Measurements from ENCODE around the gene SHBG.
"Not testable (repeated sequence)": the region's sequence is repeated elsewhere in the genome, so short reads cannot be mapped to it uniquely, and the experiment has no call there.

Gene SHBG

DNA sequence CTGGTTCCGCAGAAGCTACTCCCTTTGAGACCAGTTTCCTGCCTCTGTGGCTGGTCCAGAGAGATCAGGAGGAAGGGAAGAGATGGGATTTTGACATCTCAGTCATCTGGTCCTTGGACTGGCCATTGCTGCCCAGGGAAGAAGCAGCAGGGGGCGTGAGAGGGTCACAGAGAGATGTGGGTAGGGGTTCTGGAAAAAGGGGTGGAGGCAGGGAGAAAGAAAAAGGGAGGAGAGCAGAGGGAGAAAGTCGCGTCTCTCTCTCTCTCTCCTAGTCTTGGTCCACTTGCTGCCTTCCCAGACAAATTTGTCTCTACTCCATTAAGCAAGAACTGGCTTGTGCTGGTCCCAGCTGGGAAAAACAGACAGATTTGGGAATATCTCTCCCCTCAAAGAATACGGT is 4.4 kb downstream of the SHBG start:
- TF ChIP-seq CTCF (conservative IDR thresholded peaks at IDR 0.05; ENCODE audit: control insufficient read depth, insufficient read depth, low read depth, low read length), result peak; percentile 66
- no peak overlapping the region for H3K4me3 ChIP-seq (ENCODE audit: control insufficient read depth, low read depth, low read length)
- peak; percentile 49 for DNase-seq (ENCODE audit: low read depth)

DNA sequence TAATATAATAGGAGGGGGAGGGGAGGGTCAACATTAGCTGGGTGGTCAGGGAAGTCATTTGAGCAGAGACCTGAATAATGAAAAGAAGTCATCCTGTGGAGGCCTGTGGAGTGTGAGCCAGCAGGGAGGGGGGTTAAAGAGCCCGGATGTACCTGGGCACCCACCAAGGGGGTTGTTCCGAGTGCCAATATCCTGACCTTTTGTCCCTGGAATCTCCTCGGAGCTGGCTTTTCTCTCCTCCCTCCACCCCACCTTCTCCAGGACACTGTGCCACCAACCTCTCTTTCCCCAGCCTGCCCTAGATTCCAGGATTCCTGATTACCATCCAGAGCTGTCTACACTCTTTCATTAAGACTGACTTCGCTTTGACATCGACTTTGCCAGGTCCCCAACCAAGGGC is 6.2 kb downstream of the SHBG start:
- no peak for DNase-seq (ENCODE audit: low read depth)
- no peak for TF ChIP-seq CTCF (conservative IDR thresholded peaks at IDR 0.05; ENCODE audit: control insufficient read depth, insufficient read depth, low read depth, low read length)
- no peak overlapping the region for H3K4me3 ChIP-seq (ENCODE audit: control insufficient read depth, low read depth, low read length)

DNA sequence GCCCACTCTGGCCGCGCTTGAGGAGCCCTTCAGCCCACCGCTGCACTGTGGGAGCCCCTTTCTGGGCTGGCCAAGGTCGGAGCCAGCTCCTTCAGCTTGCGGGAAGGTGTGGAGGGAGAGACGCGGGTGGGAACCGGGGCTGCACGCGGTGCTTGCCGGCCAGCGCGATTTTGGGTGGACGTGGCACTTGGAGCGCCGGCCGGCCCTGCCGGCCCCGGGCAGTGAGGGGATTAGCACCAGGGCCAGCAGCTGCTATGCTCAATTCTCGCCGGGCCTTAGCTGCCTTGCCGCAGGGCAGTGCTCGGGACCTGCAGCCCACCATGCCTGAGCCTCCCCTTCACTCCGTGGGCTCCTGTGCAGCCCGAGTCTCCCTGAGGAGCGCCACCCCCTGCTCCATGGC is 10.8 kb downstream of the SHBG start:
- H3K4me3 ChIP-seq (ENCODE audit: control insufficient read depth, low read depth, low read length), result no peak overlapping the region
- TF ChIP-seq CTCF (conservative IDR thresholded peaks at IDR 0.05; ENCODE audit: control insufficient read depth, insufficient read depth, low read depth, low read length), result no peak

GRCh38 chr17:7641635-7642034 is 11.7 kb downstream of the SHBG start:
- not testable (repeated sequence) for DNase-seq (ENCODE audit: low read depth); H3K4me3 ChIP-seq (ENCODE audit: control insufficient read depth, low read depth, low read length)

More for the DNA sequence above, 10.8 kb downstream of the SHBG start:
- DNase-seq (ENCODE audit: low read depth), result no peak

DNA sequence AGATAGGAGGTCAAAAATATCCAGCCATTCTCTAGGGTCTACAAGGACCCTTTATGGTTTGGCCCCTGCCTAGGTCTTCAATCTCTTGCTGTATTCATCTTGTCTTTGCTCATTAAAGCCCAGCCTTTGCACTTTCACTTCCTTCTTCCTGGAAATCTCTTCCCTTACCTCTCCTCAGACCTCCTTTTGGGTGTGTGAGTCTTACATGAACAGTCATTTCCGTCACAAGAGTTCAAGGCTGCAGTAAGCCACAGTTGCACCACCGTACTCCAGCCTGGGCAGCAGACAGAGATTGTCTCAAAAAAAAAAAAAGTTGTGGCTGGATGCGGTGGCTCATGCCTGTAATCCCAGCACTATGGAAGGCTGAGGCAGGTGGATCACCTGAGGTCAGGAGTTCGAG is 14.8 kb downstream of the SHBG start:
- no peak overlapping the region for H3K4me3 ChIP-seq (ENCODE audit: control insufficient read depth, low read depth, low read length)
- TF ChIP-seq CTCF (conservative IDR thresholded peaks at IDR 0.05; ENCODE audit: control insufficient read depth, insufficient read depth, low read depth, low read length), result no peak
- no peak for DNase-seq (ENCODE audit: low read depth)

DNA sequence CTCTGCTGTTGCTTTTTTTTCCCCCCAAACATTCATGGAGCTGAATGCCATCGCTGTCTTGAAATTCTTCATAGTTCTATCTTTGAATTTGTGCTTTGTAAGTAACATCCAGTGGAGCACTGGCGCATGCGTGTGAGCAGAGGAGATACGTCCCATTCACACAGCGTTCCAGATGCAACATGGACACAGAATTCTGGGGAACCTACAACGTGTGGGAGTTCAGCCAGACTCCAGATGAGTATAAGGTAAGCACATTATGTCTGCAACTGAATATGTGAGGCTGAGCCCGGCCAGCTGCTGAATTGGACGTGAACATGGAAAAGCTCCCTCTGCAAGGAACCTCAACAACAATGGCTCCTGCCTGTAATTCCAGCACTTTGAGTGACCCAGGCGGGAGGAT is 16.5 kb downstream of the SHBG start:
- no peak overlapping the region for H3K4me3 ChIP-seq (ENCODE audit: control insufficient read depth, low read depth, low read length)
- DNase-seq (ENCODE audit: low read depth), result no peak
- TF ChIP-seq CTCF (conservative IDR thresholded peaks at IDR 0.05; ENCODE audit: control insufficient read depth, insufficient read depth, low read depth, low read length), result no peak

GRCh38 chr17:7647018-7647417 is 17.1 kb downstream of the SHBG start:
- no peak for DNase-seq (ENCODE audit: low read depth)
- no peak for TF ChIP-seq CTCF (conservative IDR thresholded peaks at IDR 0.05; ENCODE audit: control insufficient read depth, insufficient read depth, low read depth, low read length)
- no peak overlapping the region for H3K4me3 ChIP-seq (ENCODE audit: control insufficient read depth, low read depth, low read length)
